Measurements from ENCODE around the gene ATP12A. TPM values are rescaled to one million over a fixed set of nuclear protein-coding genes. Genes with fewer than 3 reads are reported as not detected.

The ATP12A gene
- total RNA-seq, 4 donors from 2014 or later = 0.27 to 40.0 (median 5.3) TPM

GRCh38 chr13:24700539-24700938 lies 20.3 kb downstream of the ATP12A start:
- intact Hi-C loops (cut with DNase I; ENCODE audit: low total_unique reads) = no loop called here
- WGBS, 2 donors = 86 to 87% methylated on average over 8 of the region's 8 CpGs

GRCh38 chr13:24706886-24707585 lies 26.8 kb downstream of the ATP12A start:
- no peak overlapping the region for H3K4me3 ChIP-seq (ENCODE audit: low read depth, poor library complexity, severe bottlenecking)
- TF ChIP-seq POLR2A (IDR thresholded peaks at IDR 0.05) (no peak), CTCF (IDR thresholded peaks at IDR 0.05) (no peak)
- intact Hi-C loops (cut with DNase I; ENCODE audit: low total_unique reads) = no loop called here
- peak in 1 of 2 donors; percentile 67 for DNase-seq (ENCODE audit: low spot score in 2 of 2)
- WGBS, 2 donors = 91 to 94% methylated on average over 14 of the region's 14 CpGs

More at GRCh38 chr13:24700539-24700938, 20.3 kb downstream of the ATP12A start:
- TF ChIP-seq CTCF (IDR thresholded peaks at IDR 0.05) = no peak
- TF ChIP-seq POLR2A (IDR thresholded peaks at IDR 0.05) = no peak
- no peak for DNase-seq (ENCODE audit: low spot score in 2 of 2)
- no peak overlapping the region for H3K4me3 ChIP-seq (ENCODE audit: low read depth, poor library complexity, severe bottlenecking)

- no peak overlapping the region for H3K4me3 ChIP-seq (ENCODE audit: low read depth, poor library complexity, severe bottlenecking)
- TF ChIP-seq CTCF (IDR thresholded peaks at IDR 0.05) = no peak
- TF ChIP-seq POLR2A (IDR thresholded peaks at IDR 0.05) = no peak
- peak in 1 of 2 donors; percentile 60 for DNase-seq (ENCODE audit: low spot score in 2 of 2)
- intact Hi-C loops (cut with DNase I; ENCODE audit: low total_unique reads) = no loop called here
- WGBS, 2 donors = 77 to 79% methylated on average over 18 of the region's 18 CpGs
Measured at GRCh38 chr13:24709186-24709913, 29.1 kb downstream of the ATP12A start.

GRCh38 chr13:24713022-24713421 lies 32.8 kb downstream of the ATP12A start:
- WGBS, 2 donors = 24 to 30% methylated on average over 2 of the region's 2 CpGs
- peak in 1 of 2 donors; percentile 59 for DNase-seq (ENCODE audit: low spot score in 2 of 2)
- TF ChIP-seq CTCF (IDR thresholded peaks at IDR 0.05) (no peak), POLR2A (IDR thresholded peaks at IDR 0.05) (no peak)
- H3K4me3 ChIP-seq (ENCODE audit: low read depth, poor library complexity, severe bottlenecking) = no peak overlapping the region
- intact Hi-C loops (cut with DNase I; ENCODE audit: low total_unique reads) = no loop called here

GRCh38 chr13:24716011-24716410 lies 35.8 kb downstream of the ATP12A start:
- TF ChIP-seq CTCF (IDR thresholded peaks at IDR 0.05) (no peak), POLR2A (IDR thresholded peaks at IDR 0.05) (no peak)
- intact Hi-C loops (cut with DNase I; ENCODE audit: low total_unique reads) = no loop called here
- 44 to 48% methylated on average over 5 of the region's 5 CpGs for WGBS, 2 donors
- DNase-seq (ENCODE audit: low spot score in 2 of 2) = peak in 1 of 2 donors; percentile 70
- H3K4me3 ChIP-seq (ENCODE audit: low read depth, poor library complexity, severe bottlenecking) = no peak overlapping the region

All from lower leg skin (tissue), 4 donors.